ENCODE results near the gene HPCAL1. TPM values are rescaled to one million over a fixed set of nuclear protein-coding genes. Genes with fewer than 3 reads are reported as not detected.
A peak's percentile ranks its signal among the peaks of the same experiment; 100 is the strongest.

Gene HPCAL1
- total RNA-seq, 2 experiments from 2014 or later: 9.2 to 9.7 TPM

DNA sequence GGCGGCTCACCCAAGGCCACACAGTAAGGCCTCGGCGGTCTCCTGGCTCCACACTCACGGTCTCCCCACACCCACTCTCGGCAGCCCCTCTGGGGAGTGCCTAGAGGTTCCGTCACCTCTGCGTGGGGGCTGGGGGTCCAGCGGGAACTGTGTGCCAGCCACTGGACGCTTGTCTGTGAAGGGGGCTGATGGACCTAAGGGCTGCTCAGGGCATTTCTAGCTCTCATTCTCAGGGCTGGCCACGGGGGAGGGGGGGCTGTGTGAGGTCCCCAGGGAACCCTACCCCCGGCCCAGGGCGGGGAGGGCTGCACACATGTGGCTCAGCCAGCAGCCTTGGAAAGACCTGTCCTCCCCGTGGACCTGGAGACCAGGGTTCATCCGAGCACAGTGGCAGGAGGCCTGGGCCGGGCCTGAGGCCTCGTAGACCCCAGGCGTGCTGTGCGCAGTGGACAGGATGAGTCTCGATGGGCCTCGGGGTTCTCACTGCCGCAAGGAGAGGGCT is 172.6 kb downstream of the HPCAL1 start:
- no peak overlapping the region for H3K4me3 ChIP-seq (ENCODE audit: low read depth, low read length, poor library complexity, severe bottlenecking)
- H3K79me2 ChIP-seq (ENCODE audit: insufficient read depth, low read depth, low read length): no peaks in the 10 kb centered on the region
- H3K9me3 ChIP-seq (ENCODE audit: low read length): no peaks in the 10 kb centered on the region
- H3K9me2 ChIP-seq (ENCODE audit: insufficient read depth, low read length): no peaks in the 10 kb centered on the region
- no peak overlapping the region for H2AFZ ChIP-seq (ENCODE audit: low read length)
- BruUV-seq (replicated peaks): no TSS peak
- TF ChIP-seq, protein P1, sequence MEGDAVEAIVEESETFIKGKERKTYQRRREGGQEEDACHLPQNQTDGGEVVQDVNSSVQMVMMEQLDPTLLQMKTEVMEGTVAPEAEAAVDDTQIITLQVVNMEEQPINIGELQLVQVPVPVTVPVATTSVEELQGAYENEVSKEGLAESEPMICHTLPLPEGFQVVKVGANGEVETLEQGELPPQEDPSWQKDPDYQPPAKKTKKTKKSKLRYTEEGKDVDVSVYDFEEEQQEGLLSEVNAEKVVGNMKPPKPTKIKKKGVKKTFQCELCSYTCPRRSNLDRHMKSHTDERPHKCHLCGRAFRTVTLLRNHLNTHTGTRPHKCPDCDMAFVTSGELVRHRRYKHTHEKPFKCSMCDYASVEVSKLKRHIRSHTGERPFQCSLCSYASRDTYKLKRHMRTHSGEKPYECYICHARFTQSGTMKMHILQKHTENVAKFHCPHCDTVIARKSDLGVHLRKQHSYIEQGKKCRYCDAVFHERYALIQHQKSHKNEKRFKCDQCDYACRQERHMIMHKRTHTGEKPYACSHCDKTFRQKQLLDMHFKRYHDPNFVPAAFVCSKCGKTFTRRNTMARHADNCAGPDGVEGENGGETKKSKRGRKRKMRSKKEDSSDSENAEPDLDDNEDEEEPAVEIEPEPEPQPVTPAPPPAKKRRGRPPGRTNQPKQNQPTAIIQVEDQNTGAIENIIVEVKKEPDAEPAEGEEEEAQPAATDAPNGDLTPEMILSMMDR (conservative IDR thresholded peaks at IDR 0.05; ENCODE audit: low read length): no peak
- TF ChIP-seq EZH2phosphoT487 (IDR thresholded peaks at IDR 0.05; ENCODE audit: borderline replicate concordance, low read depth, low read length): no peak
- H3K36me3 ChIP-seq (ENCODE audit: insufficient read depth, low read length): no peaks in the 10 kb centered on the region
- ChIA-PET POLR2A (no interaction called here), CTCF (ENCODE audit: unreplicated experiment) (interaction anchor here (0.6 kb wide), 1 partner anchor 24 kb away, joined by 4 read pairs; no protein-coding TSS in a partner anchor)
- no peak overlapping the region for H3K27ac ChIP-seq (ENCODE audit: low read depth, low read length, poor library complexity, severe bottlenecking)
- intact Hi-C loops (cut with micrococcal nuclease; ENCODE audit: unreplicated experiment): no loop called here
- no peak overlapping the region for H3K4me2 ChIP-seq (ENCODE audit: low read length)
- no peaks in the 10 kb centered on the region for H3K4me1 ChIP-seq (ENCODE audit: insufficient read depth, low read length, poor library complexity, severe bottlenecking)
- DNase-seq (ENCODE audit: low spot score): no peak
- H4K20me1 ChIP-seq (ENCODE audit: insufficient read depth, low read length): no peaks in the 10 kb centered on the region

DNA sequence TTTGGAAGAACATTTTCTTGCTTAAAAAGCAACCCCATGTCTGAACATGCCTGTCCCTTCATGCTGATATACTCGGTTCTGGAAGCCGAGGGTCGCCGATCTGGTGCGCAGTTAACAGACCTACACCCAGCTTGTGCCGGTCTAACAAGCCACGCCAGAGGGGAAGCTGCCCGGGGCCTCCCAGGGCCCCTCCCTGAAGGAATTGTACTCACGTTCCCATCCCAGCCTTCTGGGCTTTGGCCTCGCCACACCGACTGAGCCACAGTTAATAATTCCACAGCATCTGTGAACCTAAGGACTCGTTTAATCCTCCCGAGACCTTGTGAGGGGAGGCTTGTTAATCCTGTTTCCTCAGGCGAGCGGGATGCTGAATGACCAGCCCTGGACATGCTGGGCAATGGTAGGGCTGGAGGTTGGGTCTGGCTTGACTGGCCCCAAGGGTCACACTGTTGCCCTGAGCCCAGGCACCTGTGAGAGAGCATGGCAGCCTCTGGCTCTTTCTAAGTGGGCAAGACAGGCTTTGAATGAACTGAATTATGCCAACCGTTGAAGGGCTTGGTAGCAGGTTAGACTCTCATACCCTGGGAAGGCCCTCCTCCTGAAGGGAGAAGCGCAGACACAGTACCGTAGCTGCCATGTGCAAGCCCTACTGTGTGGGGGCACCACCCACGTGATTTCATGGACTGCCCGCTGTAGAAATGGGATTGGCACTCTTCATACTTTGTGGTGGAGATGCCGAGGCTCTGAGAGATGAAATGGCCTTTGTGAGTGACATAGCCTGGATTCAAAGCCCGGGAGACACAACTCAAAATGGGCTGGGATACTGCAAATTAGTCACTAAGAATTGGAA is 173.3 kb downstream of the HPCAL1 start:
- intact Hi-C loops (cut with micrococcal nuclease; ENCODE audit: unreplicated experiment): no loop called here
- H3K4me1 ChIP-seq (ENCODE audit: insufficient read depth, low read length, poor library complexity, severe bottlenecking): no peaks in the 10 kb centered on the region
- no peaks in the 10 kb centered on the region for H3K9me3 ChIP-seq (ENCODE audit: low read length)
- no peaks in the 10 kb centered on the region for H3K36me3 ChIP-seq (ENCODE audit: insufficient read depth, low read length)
- BruUV-seq (replicated peaks): no TSS peak
- no peak overlapping the region for H2AFZ ChIP-seq (ENCODE audit: low read length)
- H3K4me2 ChIP-seq (ENCODE audit: low read length): no peak overlapping the region
- no peaks in the 10 kb centered on the region for H3K79me2 ChIP-seq (ENCODE audit: insufficient read depth, low read depth, low read length)
- DNase-seq (ENCODE audit: low spot score): no peak
- POLR2A ChIA-PET: no interaction called here
- H3K4me3 ChIP-seq (ENCODE audit: low read depth, low read length, poor library complexity, severe bottlenecking): no peak overlapping the region
- no peak overlapping the region for H3K27ac ChIP-seq (ENCODE audit: low read depth, low read length, poor library complexity, severe bottlenecking)
- CTCF ChIA-PET (ENCODE audit: unreplicated experiment): no interaction called here
- H4K20me1 ChIP-seq (ENCODE audit: insufficient read depth, low read length): no peaks in the 10 kb centered on the region
- no peaks in the 10 kb centered on the region for H3K9me2 ChIP-seq (ENCODE audit: insufficient read depth, low read length)
- TF ChIP-seq EZH2phosphoT487 (IDR thresholded peaks at IDR 0.05; ENCODE audit: borderline replicate concordance, low read depth, low read length): no peak

GRCh38 chr2:10476723-10477442 is 174.2 kb downstream of the HPCAL1 start:
- no peaks in the 10 kb centered on the region for H3K9me2 ChIP-seq (ENCODE audit: insufficient read depth, low read length)
- H3K4me1 ChIP-seq (ENCODE audit: insufficient read depth, low read length, poor library complexity, severe bottlenecking): no peaks in the 10 kb centered on the region
- ChIA-PET CTCF (ENCODE audit: unreplicated experiment) (no interaction called here), POLR2A (no interaction called here)
- no peaks in the 10 kb centered on the region for H3K79me2 ChIP-seq (ENCODE audit: insufficient read depth, low read depth, low read length)
- intact Hi-C loops (cut with micrococcal nuclease; ENCODE audit: unreplicated experiment): no loop called here
- no peak for TF ChIP-seq EZH2phosphoT487 (IDR thresholded peaks at IDR 0.05; ENCODE audit: borderline replicate concordance, low read depth, low read length)
- TF ChIP-seq, protein P1 (conservative IDR thresholded peaks at IDR 0.05; ENCODE audit: low read length): no peak
- BruUV-seq (replicated peaks): no TSS peak
- no peak overlapping the region for H3K4me3 ChIP-seq (ENCODE audit: low read depth, low read length, poor library complexity, severe bottlenecking)
- no peak overlapping the region for H2AFZ ChIP-seq (ENCODE audit: low read length)
- no peaks in the 10 kb centered on the region for H4K20me1 ChIP-seq (ENCODE audit: insufficient read depth, low read length)
- H3K9me3 ChIP-seq (ENCODE audit: low read length): no peaks in the 10 kb centered on the region
- H3K36me3 ChIP-seq (ENCODE audit: insufficient read depth, low read length): no peaks in the 10 kb centered on the region
- H3K27ac ChIP-seq (ENCODE audit: low read depth, low read length, poor library complexity, severe bottlenecking): no peak overlapping the region
- DNase-seq (ENCODE audit: low spot score): no peak
- no peak overlapping the region for H3K4me2 ChIP-seq (ENCODE audit: low read length)

Small RNA genes lying within 50 kb of the gene (small RNA-seq; reads per million reads assigned to genes)
- gene RF00432 (not detected), gene RN7SL66P (not detected), gene SNORA80B (43.7 reads per million, percentile 98 among the genes with 10 or more reads in this experiment)

Other genes starting within 250 kb of the HPCAL1 start
- gene CYS1, start 222.5 kb upstream of the HPCAL1 start, total RNA-seq (2014; rRNA removed; shearing (Covaris generic)): not detected in 2 replicates
- 0.17 and 0.68 TPM in 2 replicates for gene CYS1, start 222.5 kb upstream of the HPCAL1 start, total RNA-seq (2022)
- 181 and 222 TPM in 2 replicates for gene RRM2, start 180.2 kb upstream of the HPCAL1 start, total RNA-seq (2014; rRNA removed; shearing (Covaris generic))
- gene RRM2, start 180.2 kb upstream of the HPCAL1 start, total RNA-seq (2022): 313 and 324 TPM in 2 replicates
- gene ODC1, start 145.4 kb downstream of the HPCAL1 start, total RNA-seq (2014; rRNA removed; shearing (Covaris generic)): 273 and 306 TPM in 2 replicates
- gene ODC1, start 145.4 kb downstream of the HPCAL1 start, total RNA-seq (2022): 221 and 256 TPM in 2 replicates

Data from OCI-LY7 (cell line).